HG03139 (cell line): ENCODE data around the gene BAG2.

Source experiments
- ATAC-seq: cut with Tn5 transposase; IDR thresholded peaks from one replicate; pipeline ENCODE4 v1.9.1; 2021; ENCODE audit not compliant: unreplicated experiment

BAG2 gene

DNA sequence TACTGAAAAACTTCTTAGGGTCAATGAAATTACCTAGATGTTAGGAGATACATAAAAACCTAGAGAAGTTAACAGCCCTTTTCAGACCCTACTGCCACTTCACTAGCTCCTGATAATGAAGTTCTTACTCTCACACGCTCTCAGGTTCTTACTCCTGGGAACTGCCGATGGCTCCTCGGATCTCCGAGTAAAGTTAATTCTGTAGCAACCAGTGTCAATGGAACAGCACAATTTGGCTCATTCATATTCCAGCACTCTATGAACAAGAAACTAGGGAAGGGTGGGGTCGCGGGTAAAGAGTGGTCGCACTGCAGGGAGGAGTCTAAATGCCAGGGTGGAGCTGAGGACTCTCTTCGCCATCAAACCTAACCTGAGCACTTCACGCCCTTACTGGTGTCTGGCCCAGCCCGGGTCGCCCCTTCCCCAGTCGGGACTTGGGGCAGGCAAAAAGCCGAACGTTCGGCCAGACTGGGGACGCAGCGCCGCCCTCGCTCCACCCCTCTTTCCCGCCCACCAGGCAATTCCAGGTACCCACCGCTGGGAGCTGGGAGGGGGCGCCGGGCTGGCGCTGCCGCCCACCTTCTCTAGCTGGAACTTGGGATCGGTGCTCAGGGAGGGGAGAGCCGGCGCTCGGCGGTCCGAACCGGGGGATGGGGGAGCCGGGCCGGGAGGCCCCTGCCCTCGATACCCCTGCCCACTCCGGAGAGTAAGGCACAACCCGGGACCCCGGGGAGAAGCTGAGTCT lies 49.2 kb downstream of the BAG2 start:
- peak; percentile 53 for ATAC-seq

DNA sequence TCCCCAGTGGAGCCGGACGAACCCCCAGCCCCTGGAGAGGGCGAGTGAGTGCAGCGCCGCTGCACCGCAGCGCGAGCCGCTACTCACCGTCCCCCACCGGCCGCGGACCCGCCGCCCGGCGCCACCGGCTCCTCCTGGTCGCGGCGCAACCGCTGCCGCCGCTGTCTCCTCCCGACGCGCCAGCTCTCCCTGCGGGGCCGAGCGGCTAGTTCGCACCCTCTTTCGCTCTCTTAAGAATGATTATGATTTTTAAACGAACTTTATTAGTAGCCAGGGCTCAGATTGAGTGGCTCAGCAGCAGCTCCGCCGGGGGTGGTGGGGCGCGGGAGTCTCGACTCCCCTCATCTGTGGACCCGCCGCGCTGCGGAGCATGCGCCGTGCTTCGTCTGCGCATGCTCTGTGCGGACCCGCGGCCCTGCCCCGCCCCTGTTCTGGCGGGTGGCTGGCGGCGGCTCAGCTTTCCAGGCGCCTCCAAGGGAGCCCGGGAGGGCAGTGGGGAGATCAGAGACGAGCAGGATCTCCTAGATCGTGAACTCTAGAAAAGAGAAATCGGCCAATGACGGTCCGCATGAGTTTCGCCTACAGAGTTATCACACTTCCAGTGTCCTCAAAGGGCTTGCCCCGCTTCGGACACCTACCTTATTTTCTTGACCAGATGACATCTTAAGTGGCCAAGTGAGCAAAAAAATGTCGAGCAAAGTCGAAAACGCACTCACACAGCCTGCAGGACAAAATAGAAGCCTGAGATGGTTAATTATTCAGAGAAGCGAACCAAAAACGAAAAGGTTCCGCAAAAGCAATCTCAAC lies 50.0 kb downstream of the BAG2 start, which contains the start of gene RAB23:
Gene RAB23, minus strand, starts transcription at position 372 of the 807 bp plus-strand sequence. CDS start 11,927 bp downstream, outside the sequence.
- peak; percentile 85 for ATAC-seq

DNA sequence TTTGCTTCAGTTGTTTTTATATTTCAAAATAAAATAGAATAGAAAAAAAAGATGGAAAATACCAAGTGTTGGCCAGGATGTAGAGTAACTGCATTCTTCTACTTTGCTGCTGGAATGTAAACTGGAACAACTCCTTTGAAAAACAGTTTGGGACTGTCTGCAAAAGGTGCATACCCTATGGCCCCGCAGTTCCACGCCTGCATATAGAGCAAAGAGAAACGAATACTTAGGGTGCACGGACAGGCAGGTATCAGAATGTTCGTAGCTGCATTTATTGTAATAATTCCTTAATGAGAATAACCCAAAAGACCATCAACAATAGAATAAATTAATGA lies 50.6 kb downstream of the BAG2 start:
- no peak for ATAC-seq

DNA sequence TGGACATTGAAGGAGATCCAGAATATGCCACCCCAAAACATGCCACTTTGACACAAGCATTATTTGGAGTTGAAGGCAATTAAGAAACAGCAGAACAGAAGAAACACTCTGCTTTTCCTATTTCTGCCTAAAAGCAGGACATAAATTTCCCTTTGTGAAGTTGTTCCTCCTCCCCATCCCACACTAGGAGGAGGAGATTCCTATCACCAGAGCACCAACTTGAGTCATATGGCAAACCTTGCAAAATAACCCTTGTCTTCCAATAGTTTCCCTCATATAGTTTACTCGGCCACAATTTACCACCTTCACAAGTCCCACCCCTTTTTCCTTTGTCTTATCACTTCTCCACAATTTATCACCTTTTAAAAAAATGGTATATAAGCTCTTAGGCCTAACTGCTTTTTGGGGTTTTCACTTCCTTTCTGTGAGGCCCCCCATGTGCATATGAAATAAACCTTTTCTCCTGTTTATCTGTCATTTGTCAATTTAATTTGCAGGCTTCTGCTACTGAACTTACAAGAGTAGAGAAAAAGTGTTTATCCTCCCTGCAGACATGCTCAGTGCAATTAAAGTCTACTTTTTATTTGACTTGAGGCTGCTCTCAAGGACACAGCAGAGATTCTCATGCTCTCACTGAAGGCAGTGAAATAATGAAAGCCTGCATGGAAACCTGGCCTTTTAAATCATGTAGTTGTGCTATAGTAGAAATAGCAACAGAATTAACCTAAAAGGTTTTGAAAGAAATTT lies 52.8 kb downstream of the BAG2 start:
- ATAC-seq: no peak

DNA sequence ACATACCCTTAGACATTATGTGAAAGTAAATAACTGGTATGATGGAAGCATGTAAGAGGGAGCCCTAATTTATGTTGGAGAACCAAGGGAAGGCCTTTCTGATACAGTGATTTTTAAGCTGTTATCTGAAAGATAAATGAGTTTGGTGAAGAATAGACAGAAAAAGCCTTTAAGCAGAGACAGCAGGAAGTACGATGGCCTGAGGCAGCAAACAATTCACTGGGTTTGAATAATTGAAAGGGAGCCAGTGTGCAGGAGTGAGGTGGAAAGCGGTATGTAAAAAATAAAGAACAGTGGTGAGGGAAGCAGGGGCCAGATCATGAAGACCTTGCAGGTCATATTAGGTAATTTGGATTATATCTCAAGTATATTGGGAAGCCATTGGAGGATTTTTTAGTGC lies 54.1 kb downstream of the BAG2 start:
- no peak for ATAC-seq
